ENCODE results near the gene SH3BGRL2. TPM values are rescaled to one million over a fixed set of nuclear protein-coding genes. Genes with fewer than 3 reads are reported as not detected.

Gene SH3BGRL2
- total and polyA plus RNA-seq, 2 of the 4 experiments (the other 2 are of a cell fraction), result 2.4 to 5.6 TPM

- Histone ChIP-seq H3K23ac (ENCODE audit: low read depth, low read length) (no peak overlapping the region), H3K18ac (ENCODE audit: low read depth, low read length) (no peak overlapping the region), H4K91ac (ENCODE audit: insufficient read depth, low read depth, low read length) (no peak overlapping the region), H3K27ac (ENCODE audit: insufficient read depth, low read length) (no peak overlapping the region), H4K5ac (ENCODE audit: low read depth, low read length) (no peak overlapping the region), H4K20me1 (ENCODE audit: insufficient read depth, low read length) (no peaks in the 10 kb centered on the region), H3K9me1 (ENCODE audit: insufficient read depth, low read length) (no peaks in the 10 kb centered on the region), H2BK20ac (ENCODE audit: low read depth, low read length) (no peak overlapping the region), H3K4me2 (ENCODE audit: low read depth, low read length) (no peak overlapping the region), H3K56ac (ENCODE audit: extremely low read depth, insufficient read depth, low read length) (no peak overlapping the region), H3K9me3 (ENCODE audit: control insufficient read depth, insufficient read depth, low read length) (no peaks in the 10 kb centered on the region), H2BK5ac (ENCODE audit: low read depth, low read length, poor library complexity, severe bottlenecking) (no peak overlapping the region), H2AK9ac (replicated peaks; ENCODE audit: low read depth, low read length, poor library complexity) (no peak overlapping the region), H2AK5ac (ENCODE audit: low read depth, low read length) (no peak overlapping the region), H3K27me3 (ENCODE audit: control insufficient read depth, insufficient read depth, low read length) (no peaks in the 10 kb centered on the region), H2AFZ (replicated peaks; ENCODE audit: low read length, poor library complexity) (no peak overlapping the region), H3K9ac (ENCODE audit: low read depth, low read length) (no peak overlapping the region), H4K8ac (ENCODE audit: low read depth in 2 of 2, low read length in 2 of 2) (no peak overlapping the region), H2BK15ac (ENCODE audit: low read depth, low read length) (no peak overlapping the region), H3K4me1 (ENCODE audit: control insufficient read depth, insufficient read depth, low read length) (no peaks in the 10 kb centered on the region), H2BK120ac (ENCODE audit: low read depth, low read length) (no peak overlapping the region), H3K4me3 (ENCODE audit: insufficient read depth, low read depth, low read length) (no peak overlapping the region), H3K36me3 (ENCODE audit: control insufficient read depth, insufficient read depth, low read length) (no peaks in the 10 kb centered on the region), H3K14ac (replicated peaks; ENCODE audit: low read depth, low read length) (no peak overlapping the region), H3K79me1 (ENCODE audit: low read depth in 1 of 2, low read length in 2 of 2) (no peaks in the 10 kb centered on the region; a peak in 1 of 4 replicates), H3K4ac (ENCODE audit: low read depth, low read length) (no peak overlapping the region)
- intact Hi-C loops (cut with micrococcal nuclease), result no loop called here
- DNase-seq (no peak), ATAC-seq (ENCODE audit: low read depth) (no peak)
- no TSS peak for BruUV-seq (replicated peaks)
- TF ChIP-seq POLR2A (IDR thresholded peaks at IDR 0.05; ENCODE audit: low read depth, low read length), result no peak
- TF ChIP-seq MXI1 (IDR thresholded peaks at IDR 0.05; ENCODE audit: borderline replicate concordance, low read depth, low read length), result no peak
- no peak for TF ChIP-seq NFE2L2 (IDR thresholded peaks at IDR 0.05; ENCODE audit: low read depth, low read length)
- no peak for TF ChIP-seq RAD21 (IDR thresholded peaks at IDR 0.05; ENCODE audit: low read length)
- no peak for TF ChIP-seq MAFK (IDR thresholded peaks at IDR 0.05; ENCODE audit: low read depth, low read length)
- no peak for TF ChIP-seq SMC3 (IDR thresholded peaks at IDR 0.05; ENCODE audit: low read depth, low read length)
- no peak for TF ChIP-seq CTCF (conservative IDR thresholded peaks at IDR 0.05; ENCODE audit: low read depth, low read length)
- no peak for TF ChIP-seq RCOR1 (IDR thresholded peaks at IDR 0.05; ENCODE audit: insufficient replicate concordance, low read length)
- TF ChIP-seq ELK1 (IDR thresholded peaks at IDR 0.05; ENCODE audit: borderline replicate concordance, low read depth, low read length), result no peak
- TF ChIP-seq CHD1 (IDR thresholded peaks at IDR 0.05; ENCODE audit: low read depth, low read length), result no peak
- TF ChIP-seq MAZ (IDR thresholded peaks at IDR 0.05; ENCODE audit: borderline replicate concordance, low read depth, low read length), result no peak
- TF ChIP-seq USF2 (IDR thresholded peaks at IDR 0.05; ENCODE audit: low read depth, low read length), result no peak
- no peak for TF ChIP-seq BHLHE40 (IDR thresholded peaks at IDR 0.05; ENCODE audit: low read depth, low read length)
- TF ChIP-seq CEBPB (IDR thresholded peaks at IDR 0.05; ENCODE audit: low read depth, low read length), result no peak
- no peak for TF ChIP-seq FOS (IDR thresholded peaks at IDR 0.05; ENCODE audit: low read depth, low read length)
- TF ChIP-seq RFX5 (IDR thresholded peaks at IDR 0.05; ENCODE audit: low read depth, low read length), result no peak
- no CpG with 5 or more reads among the region's 3 CpGs for WGBS, 2 experiments (ENCODE audit: extremely low coverage in 2 of 2, insufficient read length in 1 of 2)
- CTCF ChIA-PET, result interaction anchor here (0.7 kb wide), 1 partner anchor 235 kb away, joined by 3 read pairs; no protein-coding TSS in a partner anchor
- in situ Hi-C loops (cut with MboI; ENCODE audit: low sequenced_read_pairs), result no loop called here
- dilution Hi-C loops (cut with HindIII; ENCODE audit: low sequenced_read_pairs, unreplicated experiment), result no loop called here
- POLR2A ChIA-PET (ENCODE audit: unreplicated experiment), result interaction anchor here (0.5 kb wide), 1 partner anchor 21 kb away, joined by 3 read pairs; no protein-coding TSS in a partner anchor
Observed at GRCh38 chr6:79646006-79646405, 14.9 kb downstream of the SH3BGRL2 start.

Data from IMR-90 (cell line).